Mammary epithelial cell (primary cell): Measurements from ENCODE around the gene ALPG.

Experiments used
- CTCF ChIP-seq, 2 donors: IDR thresholded peaks in 1 of 2; conservative IDR thresholded peaks in 1 of 2; 2 replicates each; pipeline ENCODE4 v1.5.1; 2011 to 2012; ENCODE audit warnings: inconsistent platforms in 2 of 2, low read length in 2 of 2, mild to moderate bottlenecking in 2 of 2, control low read depth in 1 of 2, low read depth in 1 of 2; ENCODE audit not compliant: insufficient read depth in 1 of 2; ENCODE audit errors: extremely low read depth in 1 of 2
- EZH2 ChIP-seq: IDR thresholded peaks from 2 replicates; pipeline ENCODE4 v1.6.1; 2012; ENCODE audit warnings: low read length, inconsistent platforms, borderline replicate concordance

- TF ChIP-seq CTCF (conservative IDR thresholded peaks at IDR 0.05 in 1 of 2, IDR thresholded peaks at IDR 0.05 in 1 of 2; ENCODE audit: extremely low read depth in 1 of 2, insufficient read depth in 1 of 2, low read depth in 1 of 2, low read length in 2 of 2) = no peak
- no peak for TF ChIP-seq EZH2
Measured at GRCh38 chr2:232382331-232383225, 24.1 kb upstream of the ALPG start.
